ENCODE results near the gene SLC8A3. TPM values are rescaled to one million over a fixed set of nuclear protein-coding genes. Genes with fewer than 3 reads are reported as not detected.

SLC8A3 gene
- polyA plus RNA-seq, 4 donors: 0.30 to 0.55 (median 0.45) TPM

GRCh38 chr14:70177081-70177800, 11.5 kb downstream of the SLC8A3 start:
- DNase-seq (ENCODE audit: low read depth in 4 of 4, low spot score in 3 of 4): no peak

GRCh38 chr14:70173569-70173968, 15.2 kb downstream of the SLC8A3 start:
- DNase-seq (ENCODE audit: low read depth in 4 of 4, low spot score in 3 of 4): no peak

DNA sequence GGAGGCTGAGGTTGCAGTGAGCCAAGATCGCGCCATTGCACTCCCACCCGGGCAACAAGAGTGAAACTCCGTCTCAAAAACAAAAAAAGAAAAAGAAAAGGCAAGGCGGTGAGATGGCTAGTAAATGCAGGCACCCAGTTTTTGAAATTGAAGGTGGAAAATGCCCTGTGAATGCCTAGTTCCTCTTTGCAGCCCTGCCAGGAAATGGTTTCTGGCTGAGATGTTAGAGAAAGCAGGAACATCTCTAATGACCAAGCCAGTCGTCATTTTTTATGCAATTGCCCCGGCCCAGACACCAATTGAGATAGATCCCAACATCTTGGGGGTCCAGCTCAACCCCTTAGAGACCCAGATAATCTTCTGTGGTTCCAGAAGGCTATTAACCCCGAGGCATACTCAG, 17.0 kb downstream of the SLC8A3 start:
- DNase-seq (ENCODE audit: low read depth in 4 of 4, low spot score in 3 of 4): no peak

DNA sequence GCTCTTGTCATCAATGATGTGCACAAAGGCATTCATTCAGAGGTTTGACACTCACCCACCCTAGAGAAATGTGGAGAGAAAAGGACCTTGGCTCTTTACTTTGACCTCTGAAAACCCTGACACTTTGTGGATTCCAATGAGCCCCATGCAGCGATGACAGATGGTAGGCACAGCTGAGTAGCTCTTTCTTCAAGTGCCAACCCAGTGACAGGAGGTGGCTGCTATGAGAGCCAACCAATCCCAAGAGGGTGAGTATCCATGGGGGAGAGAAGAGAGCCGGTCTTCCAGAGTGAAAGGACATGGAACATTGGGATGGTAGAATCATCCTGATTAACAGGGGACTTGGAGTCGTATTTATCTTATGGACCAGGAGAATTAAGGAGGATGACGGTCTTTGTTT, 17.8 kb downstream of the SLC8A3 start:
- no peak for DNase-seq (ENCODE audit: low read depth in 4 of 4, low spot score in 3 of 4)

DNA sequence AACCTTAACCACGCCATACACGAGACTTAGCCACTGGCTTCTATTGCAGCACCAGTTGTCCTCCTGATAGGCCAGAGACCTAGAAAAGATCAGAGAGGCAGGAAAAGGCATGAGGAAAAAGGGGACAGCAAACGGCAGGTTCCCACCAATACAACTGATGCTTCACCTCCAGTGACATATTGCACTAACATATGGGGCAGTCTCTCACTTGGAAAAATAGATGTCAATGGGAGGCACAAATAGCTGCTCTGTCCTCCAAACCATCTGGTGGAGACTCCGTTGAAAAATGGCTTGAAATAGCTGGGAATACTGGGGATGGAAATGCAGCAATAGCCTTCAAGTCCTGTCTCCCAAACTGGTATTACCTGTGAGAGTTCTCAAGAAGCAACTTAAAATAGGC, 20.3 kb downstream of the SLC8A3 start:
- no peak for DNase-seq (ENCODE audit: low read depth in 4 of 4, low spot score in 3 of 4)

DNA sequence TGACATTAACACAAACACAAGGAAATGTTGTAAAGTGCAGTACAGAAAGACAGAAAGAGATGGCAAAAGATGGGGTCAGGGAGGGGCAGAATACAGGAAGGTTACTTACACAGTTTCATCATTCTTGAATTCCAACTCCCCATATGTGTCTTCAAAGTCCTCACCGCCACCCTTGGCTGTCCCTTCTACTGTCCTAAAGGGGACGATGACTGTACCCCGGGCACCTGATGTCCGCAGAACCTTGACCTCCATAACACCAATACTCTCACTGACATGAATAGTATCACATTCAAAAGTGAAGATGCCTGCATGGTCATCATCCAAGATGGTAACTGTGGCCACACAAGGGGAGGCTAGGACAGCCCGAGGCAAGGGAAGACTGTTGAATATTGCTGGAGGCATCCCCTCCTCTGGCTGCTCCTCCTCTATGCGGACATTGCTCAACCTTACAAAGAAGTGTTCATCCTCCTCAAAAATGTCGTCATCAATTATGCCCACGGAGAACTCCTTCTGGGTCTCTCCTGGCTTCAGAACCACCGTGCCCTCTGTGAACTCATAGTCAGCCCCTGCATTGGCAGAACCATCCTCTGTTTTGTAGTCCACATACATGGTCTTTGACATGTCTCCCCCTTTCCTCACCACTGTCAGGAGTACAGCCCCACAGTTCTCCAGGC, 22.1 kb downstream of the SLC8A3 start:
- DNase-seq (ENCODE audit: low read depth in 4 of 4, low spot score in 3 of 4): no peak

- DNase-seq (ENCODE audit: low read depth in 4 of 4, low spot score in 3 of 4): no peak
Observed at GRCh38 chr14:70162358-70162757, 26.4 kb downstream of the SLC8A3 start.

DNA sequence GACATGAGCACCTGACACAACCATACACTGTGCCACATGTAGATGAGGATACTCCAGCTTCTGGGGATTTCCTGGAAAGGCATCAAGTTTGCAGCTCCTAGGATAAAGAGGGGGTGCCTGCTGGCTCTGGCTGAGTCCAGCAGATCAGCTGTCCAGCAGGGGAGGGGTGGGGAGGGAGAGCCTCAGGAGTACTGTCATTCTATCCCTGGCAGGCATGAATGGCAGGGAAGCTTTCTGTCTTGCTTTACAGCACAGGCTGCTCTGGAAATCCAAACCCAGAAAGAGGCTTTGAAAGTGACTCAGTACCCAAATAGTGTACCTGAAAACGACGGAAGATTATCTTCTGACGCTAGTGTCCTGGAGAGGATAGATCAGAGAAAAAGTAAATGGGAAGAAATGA, 32.2 kb downstream of the SLC8A3 start:
- DNase-seq (ENCODE audit: low read depth in 4 of 4, low spot score in 3 of 4): peak in 1 of 4 donors; percentile 6

DNA sequence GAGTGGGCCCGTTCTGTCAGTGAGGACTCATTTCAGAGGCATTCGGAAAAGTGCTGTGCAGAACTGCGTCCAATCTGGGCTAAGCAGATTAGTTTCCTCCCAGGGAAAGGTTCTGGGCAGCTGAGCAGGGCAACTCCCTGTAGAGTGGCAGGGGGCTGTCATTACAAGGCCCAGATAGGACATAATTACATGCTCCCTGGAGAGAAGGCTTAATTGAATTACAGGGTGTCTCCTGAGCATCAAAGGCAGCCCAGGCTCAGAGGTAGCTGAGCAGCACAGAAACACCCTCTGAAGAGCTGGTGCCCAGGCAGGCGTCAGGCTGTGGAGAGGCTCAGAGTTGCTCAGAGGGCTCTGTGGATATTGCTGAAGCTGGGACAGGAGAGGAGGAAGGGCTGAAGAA, 36.0 kb downstream of the SLC8A3 start:
- DNase-seq (ENCODE audit: low read depth in 4 of 4, low spot score in 3 of 4): no peak

GRCh38 chr14:70152081-70152480, 36.7 kb downstream of the SLC8A3 start:
- DNase-seq (ENCODE audit: low read depth in 4 of 4, low spot score in 3 of 4): no peak

DNA sequence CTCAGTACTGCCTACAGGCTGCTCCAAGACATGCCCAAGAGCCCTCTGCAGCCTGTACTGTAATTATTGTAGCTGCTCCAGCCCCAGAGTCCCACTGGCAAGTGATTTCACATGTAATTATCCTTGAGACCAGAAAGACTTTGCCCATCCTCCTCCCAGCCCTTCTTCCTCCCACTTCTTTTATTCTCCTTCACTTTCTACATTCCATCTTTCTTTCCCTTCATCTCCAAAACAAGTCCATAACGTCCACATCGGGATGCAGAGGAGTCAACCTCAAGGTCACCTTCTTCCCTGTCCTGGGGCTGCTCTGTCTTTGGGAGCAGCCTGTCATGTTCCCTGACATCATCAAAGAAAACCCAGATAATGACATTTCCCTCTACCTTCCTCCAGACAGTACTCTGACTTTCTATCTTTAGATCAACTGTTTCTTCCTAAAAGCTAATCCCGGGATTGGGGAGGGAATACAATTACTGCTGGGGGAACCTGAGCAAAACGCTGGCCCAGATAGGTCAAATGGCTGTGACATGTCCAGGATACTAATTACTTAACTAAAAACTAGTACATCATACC, 39.1 kb downstream of the SLC8A3 start:
- no peak for DNase-seq (ENCODE audit: low read depth in 4 of 4, low spot score in 3 of 4)

GRCh38 chr14:70148911-70149595, 39.7 kb downstream of the SLC8A3 start:
- no peak for DNase-seq (ENCODE audit: low read depth in 4 of 4, low spot score in 3 of 4)

- no peak for DNase-seq (ENCODE audit: low read depth in 4 of 4, low spot score in 3 of 4)
Observed at GRCh38 chr14:70148351-70148750, 40.4 kb downstream of the SLC8A3 start.

DNA sequence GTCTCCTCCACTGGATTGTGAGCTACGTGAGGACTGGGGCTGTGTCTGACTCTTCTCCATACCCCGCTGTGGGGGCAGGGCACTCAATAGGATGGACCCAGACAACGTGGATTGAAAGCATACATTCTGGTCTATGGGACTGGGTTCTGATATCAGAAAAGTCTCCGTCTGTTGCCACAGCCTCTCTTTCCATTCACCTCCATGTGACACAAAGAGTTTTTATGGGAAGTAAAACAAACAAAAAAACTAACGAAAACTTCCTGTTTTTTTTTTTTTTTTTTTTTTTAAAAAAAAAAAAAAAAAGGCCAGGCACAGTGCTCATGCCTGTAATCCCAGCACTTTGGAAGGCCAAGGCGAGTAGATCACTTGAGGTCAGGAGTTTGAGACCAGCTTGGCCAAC, 44.7 kb downstream of the SLC8A3 start:
- no peak for DNase-seq (ENCODE audit: low read depth in 4 of 4, low spot score in 3 of 4)

DNA sequence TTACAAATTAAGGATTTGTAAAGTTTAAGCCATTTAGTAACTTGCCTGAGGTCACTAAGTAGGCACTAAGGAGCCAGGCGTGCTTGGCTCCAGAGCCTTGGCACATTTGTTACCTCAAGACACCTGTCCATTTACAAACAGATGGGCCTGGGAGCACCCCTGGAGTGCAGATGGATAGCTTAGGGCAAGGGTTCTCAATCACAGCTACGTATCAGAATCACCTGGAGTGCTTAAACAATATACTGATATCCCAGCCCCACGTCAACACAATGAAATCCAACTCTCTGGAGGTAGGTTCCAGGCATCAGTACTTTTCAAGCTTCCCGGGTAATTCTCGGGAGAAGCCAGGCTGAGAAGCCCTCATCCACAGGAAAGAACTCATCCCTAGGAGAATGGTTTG, 45.4 kb downstream of the SLC8A3 start:
- no peak for DNase-seq (ENCODE audit: low read depth in 4 of 4, low spot score in 3 of 4)

DNA sequence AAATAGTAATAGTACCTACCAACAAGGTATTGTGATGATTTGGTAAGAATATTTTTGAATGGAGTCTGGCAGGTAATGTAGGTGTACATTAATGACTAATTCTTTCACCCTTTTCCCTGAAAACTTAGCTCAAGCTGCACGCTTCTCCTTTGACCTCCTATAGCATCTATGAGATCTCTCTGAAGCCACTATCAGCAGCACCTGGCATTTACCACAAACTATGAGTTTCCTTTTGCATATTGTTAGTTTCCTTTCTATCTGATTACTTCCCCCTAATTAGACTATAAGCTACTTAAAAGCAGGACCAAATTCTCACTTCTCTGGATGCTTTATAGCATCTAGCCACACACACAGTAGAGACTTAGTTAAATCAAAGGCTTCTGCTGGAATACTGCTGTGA, 48.1 kb downstream of the SLC8A3 start:
- DNase-seq (ENCODE audit: low read depth in 4 of 4, low spot score in 3 of 4): no peak

DNA sequence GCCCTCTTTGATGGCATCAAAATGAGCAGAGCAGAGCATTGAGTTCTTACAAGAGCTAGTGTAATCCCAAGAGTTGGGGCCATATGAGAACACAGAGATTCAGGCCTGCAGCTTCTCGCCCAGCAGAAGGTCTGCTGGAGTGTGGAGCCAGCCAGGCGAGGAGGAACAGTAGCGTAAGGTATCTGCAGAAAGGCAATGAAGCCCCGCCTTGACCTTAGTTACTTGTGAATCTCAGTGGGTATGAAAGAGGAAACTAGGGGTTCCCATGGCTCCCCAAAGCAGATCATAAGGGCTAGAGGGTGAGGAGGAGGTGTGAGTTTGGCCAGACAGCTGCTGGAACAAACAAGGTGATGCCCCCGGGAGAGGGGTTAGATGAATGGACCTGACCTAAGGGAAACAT, 49.4 kb downstream of the SLC8A3 start:
- no peak for DNase-seq (ENCODE audit: low read depth in 4 of 4, low spot score in 3 of 4)

- no peak for DNase-seq (ENCODE audit: low read depth in 4 of 4, low spot score in 3 of 4)
Observed at GRCh38 chr14:70137788-70138187, 51.0 kb downstream of the SLC8A3 start.

GRCh38 chr14:70133461-70133860, 55.3 kb downstream of the SLC8A3 start:
- no peak for DNase-seq (ENCODE audit: low read depth in 4 of 4, low spot score in 3 of 4)

GRCh38 chr14:70130482-70130881, 58.3 kb downstream of the SLC8A3 start:
- DNase-seq (ENCODE audit: low read depth in 4 of 4, low spot score in 3 of 4): no peak

GRCh38 chr14:70127186-70127585, 61.6 kb downstream of the SLC8A3 start:
- no peak for DNase-seq (ENCODE audit: low read depth in 4 of 4, low spot score in 3 of 4)

DNA sequence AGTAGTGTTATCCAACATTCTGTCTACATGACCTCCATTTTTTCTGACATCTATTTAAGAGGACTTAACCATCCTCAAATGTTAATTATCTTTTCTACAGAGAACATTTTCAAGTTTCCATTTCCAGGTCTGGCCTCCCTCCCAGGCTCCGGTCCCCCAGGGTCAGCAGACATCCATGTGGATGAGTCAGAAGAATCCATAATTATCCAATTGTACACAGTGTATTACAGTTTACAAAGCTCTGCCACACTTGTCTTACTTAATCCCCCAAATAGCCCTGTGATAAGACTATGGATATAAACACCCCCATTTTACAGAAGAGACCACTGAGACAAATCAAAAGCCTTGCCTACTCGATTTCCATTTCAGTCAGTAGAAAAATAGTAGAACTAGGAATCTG, 65.0 kb downstream of the SLC8A3 start:
- no peak for DNase-seq (ENCODE audit: low read depth in 4 of 4, low spot score in 3 of 4)
